ENCODE measurements around the gene PCCA. TPM values are rescaled to one million over a fixed set of nuclear protein-coding genes. Genes with fewer than 3 reads are reported as not detected.

The PCCA gene
- total and polyA plus RNA-seq, 4 donors, result 8.3 to 71.8 (median 22.8) TPM

DNA sequence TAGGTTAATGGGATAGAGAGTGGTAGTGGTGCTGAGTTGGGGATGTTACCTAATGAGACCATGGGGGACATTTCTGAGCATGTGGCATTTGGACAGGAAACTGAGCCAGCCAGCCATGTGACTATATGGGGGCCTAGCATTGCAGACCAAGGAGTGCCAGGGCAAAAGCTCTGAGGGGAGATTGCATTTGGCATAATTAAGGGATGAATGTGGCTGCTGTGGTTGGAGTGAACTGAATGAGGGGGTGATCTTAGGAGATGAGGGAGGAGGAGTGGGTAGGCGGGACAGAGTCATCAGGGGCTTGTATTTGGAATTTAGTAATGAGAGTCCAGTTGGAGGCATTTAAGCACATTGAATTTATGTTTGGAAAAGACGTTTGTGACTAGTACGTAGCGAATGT, 6.6 kb downstream of the PCCA start:
- no peaks in the 10 kb centered on the region for H3K27me3 ChIP-seq (ENCODE audit: control insufficient read depth in 3 of 3, insufficient read depth in 3 of 3, low read length in 2 of 3)
- no peak overlapping the region for H3K9ac ChIP-seq (ENCODE audit: insufficient read depth in 1 of 2, low read length in 2 of 2)
- H3K36me3 ChIP-seq (ENCODE audit: control insufficient read depth in 4 of 4, insufficient read depth in 4 of 4, low read length in 4 of 4), result peaks cover 0 to 3% (median 0%) of the 10 kb centered on the region in 4 donors
- H3K4me3 ChIP-seq, result no peak overlapping the region
- no peaks in the 10 kb centered on the region for H3K9me3 ChIP-seq (ENCODE audit: control insufficient read depth in 4 of 4, insufficient read depth in 3 of 4, low read length in 3 of 4)
- ATAC-seq (ENCODE audit: insufficient read depth, low FRiP score) (no peak), DNase-seq (no peak)
- WGBS, 2 donors, result 94 to 96% methylated on average over 4 of the region's 4 CpGs
- H3K27ac ChIP-seq (ENCODE audit: low read depth in 1 of 2, low read length in 1 of 2), result no peak overlapping the region
- H3K4me1 ChIP-seq (ENCODE audit: control insufficient read depth in 5 of 5, insufficient read depth in 5 of 5, low read length in 5 of 5), result peaks cover 0 to 18% (median 7%) of the 10 kb centered on the region in 5 donors
- TF ChIP-seq, protein P1, sequence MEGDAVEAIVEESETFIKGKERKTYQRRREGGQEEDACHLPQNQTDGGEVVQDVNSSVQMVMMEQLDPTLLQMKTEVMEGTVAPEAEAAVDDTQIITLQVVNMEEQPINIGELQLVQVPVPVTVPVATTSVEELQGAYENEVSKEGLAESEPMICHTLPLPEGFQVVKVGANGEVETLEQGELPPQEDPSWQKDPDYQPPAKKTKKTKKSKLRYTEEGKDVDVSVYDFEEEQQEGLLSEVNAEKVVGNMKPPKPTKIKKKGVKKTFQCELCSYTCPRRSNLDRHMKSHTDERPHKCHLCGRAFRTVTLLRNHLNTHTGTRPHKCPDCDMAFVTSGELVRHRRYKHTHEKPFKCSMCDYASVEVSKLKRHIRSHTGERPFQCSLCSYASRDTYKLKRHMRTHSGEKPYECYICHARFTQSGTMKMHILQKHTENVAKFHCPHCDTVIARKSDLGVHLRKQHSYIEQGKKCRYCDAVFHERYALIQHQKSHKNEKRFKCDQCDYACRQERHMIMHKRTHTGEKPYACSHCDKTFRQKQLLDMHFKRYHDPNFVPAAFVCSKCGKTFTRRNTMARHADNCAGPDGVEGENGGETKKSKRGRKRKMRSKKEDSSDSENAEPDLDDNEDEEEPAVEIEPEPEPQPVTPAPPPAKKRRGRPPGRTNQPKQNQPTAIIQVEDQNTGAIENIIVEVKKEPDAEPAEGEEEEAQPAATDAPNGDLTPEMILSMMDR (IDR thresholded peaks at IDR 0.05; ENCODE audit: control extremely low read depth, extremely low read depth), result no peak

DNA sequence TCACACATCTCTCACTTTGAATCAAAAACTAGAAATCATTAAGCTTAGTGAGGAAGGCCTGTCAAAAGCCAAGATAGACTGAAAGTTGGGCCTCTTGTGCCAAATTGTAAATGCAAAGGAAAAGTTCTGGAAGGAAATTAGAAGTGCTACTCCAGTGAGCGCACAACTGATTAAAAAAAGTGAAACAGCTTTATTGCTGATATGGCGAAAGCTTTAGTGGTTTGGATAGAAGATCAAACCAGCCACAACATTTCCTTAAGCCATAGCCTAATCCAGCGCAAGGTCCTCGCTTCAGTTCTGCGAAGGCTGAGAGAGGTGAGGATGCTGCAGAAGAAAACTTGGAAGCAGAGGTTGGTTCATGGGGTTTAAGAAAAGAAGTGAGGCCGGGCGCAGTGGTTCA, 7.6 kb downstream of the PCCA start:
- Histone ChIP-seq H3K9me3 (ENCODE audit: control insufficient read depth in 4 of 4, insufficient read depth in 3 of 4, low read length in 3 of 4) (no peaks in the 10 kb centered on the region), H3K4me3 (no peak overlapping the region), H3K36me3 (ENCODE audit: control insufficient read depth in 4 of 4, insufficient read depth in 4 of 4, low read length in 4 of 4) (peaks cover 0 to 3% (median 0%) of the 10 kb centered on the region in 4 donors), H3K4me1 (ENCODE audit: control insufficient read depth in 5 of 5, insufficient read depth in 5 of 5, low read length in 5 of 5) (peaks cover 0 to 17% (median 7%) of the 10 kb centered on the region in 5 donors), H3K27ac (ENCODE audit: low read depth in 1 of 2, low read length in 1 of 2) (no peak overlapping the region), H3K9ac (ENCODE audit: insufficient read depth in 1 of 2, low read length in 2 of 2) (no peak overlapping the region), H3K27me3 (ENCODE audit: control insufficient read depth in 3 of 3, insufficient read depth in 3 of 3, low read length in 2 of 3) (no peaks in the 10 kb centered on the region)
- WGBS, 2 donors, result 95 to 98% methylated on average over 7 of the region's 7 CpGs
- DNase-seq, result no peak
- ATAC-seq (ENCODE audit: insufficient read depth, low FRiP score), result no peak
- TF ChIP-seq, protein P1 (IDR thresholded peaks at IDR 0.05; ENCODE audit: control extremely low read depth, extremely low read depth), result no peak

DNA sequence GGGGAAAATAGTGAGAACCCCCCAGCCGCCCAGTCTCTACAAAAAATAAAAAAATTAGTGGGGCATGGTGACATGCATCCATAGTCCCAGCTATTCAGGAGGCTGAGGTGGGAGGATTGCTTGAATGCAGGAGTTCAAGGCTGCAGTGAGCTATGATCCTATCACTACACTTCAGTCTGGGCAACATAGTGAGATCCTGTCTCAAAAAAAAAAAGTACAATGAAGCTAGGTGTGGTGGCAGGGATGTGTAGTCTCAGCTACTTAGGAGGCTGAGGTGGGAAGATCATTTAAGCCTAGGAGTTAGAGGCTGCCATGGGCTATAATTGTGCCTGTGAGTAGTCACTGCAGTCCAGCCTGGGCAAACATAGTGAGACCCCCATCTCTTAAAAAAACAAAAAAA, 8.9 kb downstream of the PCCA start:
- no peak overlapping the region for H3K27ac ChIP-seq (ENCODE audit: low read depth in 1 of 2, low read length in 1 of 2)
- ATAC-seq (ENCODE audit: insufficient read depth, low FRiP score) (no peak), DNase-seq (no peak)
- no peaks in the 10 kb centered on the region for H3K9me3 ChIP-seq (ENCODE audit: control insufficient read depth in 4 of 4, insufficient read depth in 3 of 4, low read length in 3 of 4)
- H3K36me3 ChIP-seq (ENCODE audit: control insufficient read depth in 4 of 4, insufficient read depth in 4 of 4, low read length in 4 of 4), result peaks cover 0 to 5% (median under 1%) of the 10 kb centered on the region in 4 donors
- 96 to 100% methylated on average over 1 of the region's 1 CpG for WGBS, 2 donors
- H3K4me1 ChIP-seq (ENCODE audit: control insufficient read depth in 5 of 5, insufficient read depth in 5 of 5, low read length in 5 of 5), result peaks cover 0 to 17% (median 7%) of the 10 kb centered on the region in 5 donors
- TF ChIP-seq, protein P1 (IDR thresholded peaks at IDR 0.05; ENCODE audit: control extremely low read depth, extremely low read depth), result no peak
- no peak overlapping the region for H3K9ac ChIP-seq (ENCODE audit: insufficient read depth in 1 of 2, low read length in 2 of 2)
- H3K4me3 ChIP-seq, result no peak overlapping the region
- no peaks in the 10 kb centered on the region for H3K27me3 ChIP-seq (ENCODE audit: control insufficient read depth in 3 of 3, insufficient read depth in 3 of 3, low read length in 2 of 3)

All from lung (tissue), 12 donors.